GM12872 (cell line): ENCODE results near the gene NNMT.
A peak's percentile ranks its signal among the peaks of the same experiment; 100 is the strongest.

Experiments used
- TF ChIP-seq, protein P1 (sequence below): IDR thresholded peaks from 3 replicates; pipeline ENCODE4 v1.5.1; 2011; ENCODE audit warnings: low read depth, mild to moderate bottlenecking, low read length, moderate library complexity; ENCODE audit not compliant: insufficient read depth

NNMT gene

DNA sequence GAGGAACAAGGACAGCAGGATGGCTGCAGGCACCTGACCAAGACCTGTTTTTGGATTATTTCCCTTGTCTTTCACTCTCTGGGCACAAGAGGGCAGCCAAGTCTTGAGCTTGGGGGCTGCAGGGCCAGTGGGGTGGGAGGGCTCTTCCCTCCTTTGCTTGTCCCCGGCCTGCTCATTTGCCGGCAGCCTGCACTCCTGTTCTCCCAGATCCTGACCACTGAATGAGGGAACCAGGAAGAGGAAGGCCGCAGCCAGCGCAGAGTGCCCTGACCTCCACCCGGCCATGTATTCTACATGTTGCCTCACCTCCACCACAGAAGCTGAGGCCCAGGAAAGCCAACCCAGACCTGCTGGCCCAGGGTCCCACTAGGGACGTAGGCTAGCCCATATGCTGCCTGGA, 15.5 kb upstream of the NNMT start:
- TF ChIP-seq, protein P1, sequence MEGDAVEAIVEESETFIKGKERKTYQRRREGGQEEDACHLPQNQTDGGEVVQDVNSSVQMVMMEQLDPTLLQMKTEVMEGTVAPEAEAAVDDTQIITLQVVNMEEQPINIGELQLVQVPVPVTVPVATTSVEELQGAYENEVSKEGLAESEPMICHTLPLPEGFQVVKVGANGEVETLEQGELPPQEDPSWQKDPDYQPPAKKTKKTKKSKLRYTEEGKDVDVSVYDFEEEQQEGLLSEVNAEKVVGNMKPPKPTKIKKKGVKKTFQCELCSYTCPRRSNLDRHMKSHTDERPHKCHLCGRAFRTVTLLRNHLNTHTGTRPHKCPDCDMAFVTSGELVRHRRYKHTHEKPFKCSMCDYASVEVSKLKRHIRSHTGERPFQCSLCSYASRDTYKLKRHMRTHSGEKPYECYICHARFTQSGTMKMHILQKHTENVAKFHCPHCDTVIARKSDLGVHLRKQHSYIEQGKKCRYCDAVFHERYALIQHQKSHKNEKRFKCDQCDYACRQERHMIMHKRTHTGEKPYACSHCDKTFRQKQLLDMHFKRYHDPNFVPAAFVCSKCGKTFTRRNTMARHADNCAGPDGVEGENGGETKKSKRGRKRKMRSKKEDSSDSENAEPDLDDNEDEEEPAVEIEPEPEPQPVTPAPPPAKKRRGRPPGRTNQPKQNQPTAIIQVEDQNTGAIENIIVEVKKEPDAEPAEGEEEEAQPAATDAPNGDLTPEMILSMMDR, result peak; percentile 59

DNA sequence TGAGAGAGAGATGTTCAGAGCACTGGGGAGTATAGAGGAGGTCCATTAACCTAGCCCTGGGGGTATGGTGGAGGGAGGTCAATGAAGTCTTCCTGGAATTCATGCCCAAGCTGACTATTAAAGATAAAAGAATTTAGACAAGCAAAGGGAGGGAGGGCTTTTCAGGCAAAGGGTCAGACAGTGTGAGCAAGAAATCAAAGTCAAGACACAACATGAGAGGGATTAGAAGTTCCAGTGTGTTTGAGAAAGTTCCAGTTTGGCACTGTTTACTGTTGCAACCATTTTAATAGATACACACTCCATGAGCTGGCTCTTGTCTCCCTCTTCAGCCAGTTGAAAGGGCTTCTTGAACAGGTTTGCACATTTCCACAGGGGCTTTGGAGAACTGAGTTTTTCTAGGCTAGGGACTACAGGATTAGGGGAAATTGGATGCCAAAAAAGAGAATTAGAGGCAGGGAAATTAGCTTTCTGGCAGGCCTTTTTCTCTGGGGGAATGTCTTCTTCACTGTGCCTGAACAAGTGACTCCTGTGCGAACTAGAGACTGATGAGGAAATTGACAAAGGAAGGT, 14.7 kb upstream of the NNMT start:
- TF ChIP-seq, protein P1, result no peak

DNA sequence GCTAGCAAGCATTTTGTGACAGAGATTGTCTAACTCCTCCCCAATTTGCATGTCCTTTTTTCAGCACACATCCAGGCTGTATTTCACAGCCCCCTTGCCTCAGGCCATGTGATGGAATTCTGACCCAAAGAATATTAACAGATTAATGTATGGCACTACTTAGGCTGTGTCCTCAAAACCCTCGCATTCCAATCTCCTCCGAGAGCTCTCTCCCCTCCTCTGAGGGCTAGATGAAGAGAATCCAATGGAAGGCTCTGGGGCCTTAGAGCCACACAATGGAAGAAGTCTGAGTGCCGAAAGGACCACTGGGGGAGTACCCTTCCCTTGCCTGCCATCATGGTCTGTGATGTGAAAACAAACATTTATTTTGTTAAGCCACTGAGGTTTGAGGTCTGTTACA, 13.7 kb upstream of the NNMT start:
- TF ChIP-seq, protein P1, result no peak

DNA sequence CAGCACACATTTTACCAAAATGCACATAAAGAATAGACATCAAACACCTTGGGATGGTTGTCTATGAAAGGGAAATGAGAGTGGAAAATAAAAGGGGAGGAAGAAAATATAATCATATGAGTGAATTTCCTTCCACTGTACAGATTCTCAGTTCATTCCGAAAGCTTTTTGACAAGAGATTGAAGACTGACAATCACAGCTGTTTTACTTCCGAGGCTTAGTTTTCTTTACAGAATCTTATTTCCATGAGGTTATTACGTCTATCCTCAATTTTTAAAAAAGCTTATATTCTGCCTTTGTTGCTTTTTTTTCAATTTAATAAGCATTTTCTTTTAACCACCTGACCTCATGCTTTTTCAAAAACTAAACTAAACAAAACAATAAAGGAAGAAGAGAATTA, 12.8 kb upstream of the NNMT start:
- TF ChIP-seq, protein P1, result no peak

DNA sequence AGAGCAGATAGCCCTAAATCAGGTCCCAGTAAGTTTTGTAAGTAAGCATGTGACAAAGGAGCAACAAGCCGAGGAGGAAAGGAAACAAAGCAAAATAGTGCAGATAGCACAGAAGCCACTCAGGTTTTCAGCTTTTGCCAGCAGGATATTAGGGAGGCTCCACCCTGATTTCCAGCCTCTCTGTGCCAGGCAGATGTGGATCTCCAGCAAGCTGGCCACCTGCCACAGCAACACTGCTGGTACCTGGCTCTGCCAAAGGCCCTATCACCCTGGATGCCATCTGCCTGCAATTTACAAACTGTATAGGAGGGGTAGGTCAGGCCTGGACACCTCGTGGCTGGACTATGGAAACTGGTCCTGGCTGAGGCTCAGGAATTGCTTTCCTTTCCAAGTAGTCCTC, 12.2 kb upstream of the NNMT start:
- TF ChIP-seq, protein P1, result no peak

DNA sequence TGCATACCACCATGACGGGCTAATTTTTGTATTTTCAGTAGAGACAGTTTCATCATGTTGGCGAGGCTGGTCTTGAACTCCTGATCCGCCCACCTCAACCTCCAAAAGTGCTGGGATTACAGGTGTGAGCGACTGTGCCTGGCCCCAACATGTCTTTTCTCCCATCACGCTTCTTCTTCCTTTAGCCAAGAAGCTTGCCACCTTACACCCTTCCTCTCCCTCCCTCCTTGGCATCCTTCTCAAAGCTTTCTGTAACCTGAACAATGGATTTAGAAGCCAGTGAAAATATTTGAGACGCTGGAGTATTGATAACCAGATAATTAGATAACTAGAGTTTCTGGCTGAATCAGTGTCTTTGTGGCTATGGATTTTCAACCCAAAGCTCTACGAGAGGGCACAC, 11.3 kb upstream of the NNMT start:
- TF ChIP-seq, protein P1, result no peak

DNA sequence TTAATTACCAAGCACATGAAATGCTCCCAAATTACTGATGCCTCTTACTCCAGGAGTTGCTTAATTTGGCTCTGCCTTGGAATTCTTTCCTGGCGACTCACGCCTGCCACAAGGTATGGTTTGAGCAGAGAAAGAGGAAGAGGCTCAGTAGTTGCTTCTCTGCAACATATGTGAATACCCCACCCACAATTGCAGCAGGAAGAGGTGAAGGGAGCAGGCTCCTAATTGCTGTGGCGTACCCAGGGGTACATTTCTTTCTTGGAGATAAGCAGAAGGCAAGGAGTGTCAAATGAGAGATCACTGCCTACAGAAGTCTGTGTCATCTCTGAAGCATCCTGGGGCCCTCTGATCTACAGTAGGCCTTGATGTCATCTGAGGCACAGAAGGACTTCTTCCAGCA, 10.6 kb upstream of the NNMT start:
- TF ChIP-seq, protein P1, result no peak
